Measurements from ENCODE around the gene TTC39A.

GRCh38 chr1:51322417-51323101 lies 7.8 kb downstream of the TTC39A start:
- TF ChIP-seq POLR2A (IDR thresholded peaks at IDR 0.05) (no peak), CTCF (IDR thresholded peaks at IDR 0.05) (no peak)
